Mucosa of rectum (tissue), 2 donors: ENCODE results near the gene HMCN1.

Source experiments
- H3K27ac ChIP-seq, 2 donors: one replicate each; pipeline ENCODE4 v1.7.0; 2013; ENCODE audit warnings: inconsistent platforms in 2 of 2, low read depth in 2 of 2, low read length in 2 of 2
- H3K27me3 ChIP-seq, 2 donors: one replicate each; pipeline ENCODE4 v1.7.0; 2013; ENCODE audit warnings: low read length in 2 of 2; ENCODE audit not compliant: control insufficient read depth in 2 of 2, insufficient read depth in 2 of 2
- H3K36me3 ChIP-seq, 2 donors: one replicate each; pipeline ENCODE4 v1.7.0; 2013; ENCODE audit warnings: low read length in 2 of 2; ENCODE audit not compliant: control insufficient read depth in 2 of 2, insufficient read depth in 2 of 2
- H3K4me1 ChIP-seq, 2 donors: one replicate each; pipeline ENCODE4 v1.7.0; 2013; ENCODE audit warnings: low read length in 2 of 2, mild to moderate bottlenecking in 1 of 2; ENCODE audit not compliant: control insufficient read depth in 2 of 2, insufficient read depth in 2 of 2
- H3K4me3 ChIP-seq, 2 donors: one replicate each; pipeline ENCODE4 v1.7.0; 2013; ENCODE audit warnings: low read length in 2 of 2
- H3K9ac ChIP-seq, 2 donors: one replicate each; pipeline ENCODE4 v1.7.0; 2013; ENCODE audit warnings: low read length in 2 of 2, low read depth in 1 of 2, mild to moderate bottlenecking in 1 of 2
- H3K9me3 ChIP-seq, 2 donors: one replicate each; pipeline ENCODE4 v1.7.0; 2013; ENCODE audit warnings: low read length in 2 of 2; ENCODE audit not compliant: control insufficient read depth in 2 of 2
- donor health status: healthy.
- donor health status: Normal muscosa, but diverticular disease.

Gene HMCN1

DNA sequence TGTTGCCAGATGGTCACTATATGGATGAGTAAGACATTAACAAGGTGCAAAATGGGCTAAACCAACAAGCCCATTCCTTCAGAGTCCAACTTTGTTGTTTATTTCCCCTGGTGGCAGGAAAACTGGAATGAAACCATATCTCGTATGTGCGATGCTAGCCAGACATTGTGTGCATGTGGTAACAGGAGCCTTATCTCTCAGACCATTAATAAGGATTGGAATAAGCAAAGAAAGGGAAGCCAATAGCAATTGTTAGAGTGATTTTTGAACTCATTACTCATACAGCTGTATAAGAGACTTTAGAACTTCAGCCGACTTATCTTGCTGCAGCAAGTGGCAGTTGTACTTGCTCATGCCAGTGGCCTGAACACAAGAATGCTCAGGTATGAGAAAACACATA is 30.0 kb upstream of the HMCN1 start:
- Histone ChIP-seq H3K27ac (no peak overlapping the region), H3K4me1 (no peaks in the 10 kb centered on the region), H3K9ac (no peak overlapping the region), H3K27me3 (no peaks in the 10 kb centered on the region), H3K9me3 (no peaks in the 10 kb centered on the region), H3K4me3 (no peak overlapping the region), H3K36me3 (no peaks in the 10 kb centered on the region)

DNA sequence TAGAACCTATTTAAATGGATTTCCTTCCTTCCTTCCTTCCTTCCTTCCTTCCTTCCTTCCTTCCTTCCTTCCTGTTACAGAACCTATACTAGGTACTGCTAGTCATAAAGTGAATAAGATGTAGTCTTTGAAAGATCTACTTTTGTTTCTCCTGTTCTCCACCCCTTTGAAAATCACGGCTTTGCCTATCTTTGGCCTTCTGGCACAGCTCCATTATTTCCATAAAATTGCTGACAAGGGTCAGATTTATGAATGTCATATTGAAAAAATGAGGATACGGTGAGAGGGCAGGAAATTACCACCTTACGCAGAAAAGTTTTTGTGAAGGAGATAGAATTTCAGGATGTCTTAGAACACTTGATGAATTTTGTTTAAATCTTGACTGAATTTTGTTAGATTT is 18.1 kb upstream of the HMCN1 start:
- Histone ChIP-seq H3K9me3 (no peaks in the 10 kb centered on the region), H3K9ac (no peak overlapping the region), H3K36me3 (no peaks in the 10 kb centered on the region), H3K4me1 (no peaks in the 10 kb centered on the region), H3K4me3 (no peak overlapping the region), H3K27ac (no peak overlapping the region), H3K27me3 (no peaks in the 10 kb centered on the region)

DNA sequence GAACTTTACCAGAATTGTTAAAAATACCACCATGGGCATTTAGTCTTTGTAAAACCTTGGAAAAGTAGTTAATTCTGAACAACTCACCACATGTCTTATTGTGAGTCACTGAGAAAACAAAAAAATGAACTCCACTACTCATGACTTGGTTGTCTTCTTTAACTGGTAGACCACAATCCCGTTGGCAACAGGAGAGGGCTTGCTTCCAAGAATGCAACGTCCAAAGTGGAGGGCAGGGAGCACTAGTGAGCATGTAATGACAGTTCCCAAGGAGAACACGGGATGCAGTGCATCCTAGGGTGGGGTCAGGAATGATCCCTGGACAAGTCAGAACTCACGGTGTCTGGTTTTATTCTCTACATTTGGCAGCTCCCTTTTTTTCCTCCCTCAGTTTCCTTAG is 15.2 kb upstream of the HMCN1 start:
- Histone ChIP-seq H3K27ac (no peak overlapping the region), H3K4me3 (no peak overlapping the region)

DNA sequence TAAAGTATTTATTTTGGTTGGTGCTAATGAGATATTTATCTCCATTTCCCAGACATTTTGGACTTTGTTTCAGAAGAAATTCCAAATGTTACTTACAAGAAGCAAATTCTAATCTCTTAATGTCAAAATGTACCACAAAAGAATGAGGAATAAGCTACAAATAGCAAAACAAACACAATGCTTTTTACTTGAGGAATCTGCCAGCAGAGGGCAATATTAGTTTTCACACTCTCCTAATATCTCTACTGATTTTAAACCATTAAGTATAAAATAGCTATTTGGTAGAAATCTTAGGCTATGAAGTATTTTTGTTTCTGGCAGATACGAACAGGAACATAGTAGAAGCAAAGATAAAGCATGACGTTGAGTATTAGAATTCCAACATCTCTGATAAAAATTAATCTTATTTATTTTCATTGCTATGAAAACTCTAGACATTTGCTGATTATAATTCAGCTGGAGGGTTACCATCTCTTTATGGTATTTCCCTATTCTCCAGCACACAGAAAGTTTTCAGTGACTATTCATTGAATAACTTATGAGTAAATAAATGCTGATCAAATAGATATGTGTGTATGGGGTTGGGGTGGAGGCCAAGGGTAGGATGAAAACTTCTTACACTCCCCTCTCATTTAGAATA is 13.4 kb upstream of the HMCN1 start:
- Histone ChIP-seq H3K36me3 (no peaks in the 10 kb centered on the region), H3K27ac (no peak overlapping the region), H3K9ac (no peak overlapping the region), H3K4me1 (no peaks in the 10 kb centered on the region), H3K9me3 (no peaks in the 10 kb centered on the region), H3K4me3 (no peak overlapping the region), H3K27me3 (no peaks in the 10 kb centered on the region)

More for the DNA sequence above, 15.2 kb upstream of the HMCN1 start:
- H3K36me3 ChIP-seq: no peaks in the 10 kb centered on the region
- no peaks in the 10 kb centered on the region for H3K9me3 ChIP-seq
- H3K9ac ChIP-seq: no peak overlapping the region
- no peaks in the 10 kb centered on the region for H3K4me1 ChIP-seq
- H3K27me3 ChIP-seq: no peaks in the 10 kb centered on the region

DNA sequence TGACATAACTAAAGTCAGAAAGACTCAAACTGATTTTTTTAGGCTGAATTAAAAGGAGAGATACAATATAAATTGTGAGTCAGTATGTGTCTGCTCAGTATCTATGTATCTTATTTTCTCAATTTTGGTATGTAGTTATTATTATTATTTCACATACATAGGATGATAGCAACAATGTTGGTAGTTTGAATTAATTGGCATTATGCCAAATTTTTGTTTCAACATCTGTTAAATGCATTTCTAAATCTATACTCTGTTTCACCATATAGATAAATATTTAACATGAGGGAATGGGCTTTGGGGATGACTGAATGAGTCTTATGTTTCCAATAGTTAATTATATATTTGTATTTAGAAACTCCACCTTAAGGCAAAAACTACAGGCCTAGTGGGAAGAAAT is 12.6 kb upstream of the HMCN1 start:
- Histone ChIP-seq H3K4me1 (no peaks in the 10 kb centered on the region), H3K36me3 (no peaks in the 10 kb centered on the region), H3K27ac (no peak overlapping the region), H3K4me3 (no peak overlapping the region), H3K9me3 (no peaks in the 10 kb centered on the region), H3K27me3 (no peaks in the 10 kb centered on the region), H3K9ac (no peak overlapping the region)

DNA sequence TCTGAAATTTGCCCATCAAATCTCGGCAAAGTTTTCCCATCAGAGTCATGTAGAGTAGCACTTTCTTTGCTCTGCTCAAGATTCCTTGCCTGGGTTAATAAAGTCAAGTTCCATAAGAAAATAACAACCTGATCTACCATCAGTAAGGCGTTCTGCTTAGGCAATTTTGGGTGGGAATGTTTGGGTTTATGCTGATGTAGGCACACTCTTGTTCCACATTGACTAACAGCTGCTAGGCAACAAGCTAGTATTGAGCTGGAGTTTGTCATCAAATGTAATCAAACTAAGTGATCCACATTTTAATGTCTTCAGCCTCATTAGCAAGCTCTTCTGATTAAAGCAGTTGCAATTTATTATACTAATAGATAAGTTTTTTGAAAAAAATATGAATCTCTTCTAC is 12.1 kb upstream of the HMCN1 start:
- Histone ChIP-seq H3K36me3 (no peaks in the 10 kb centered on the region), H3K4me1 (no peaks in the 10 kb centered on the region), H3K27me3 (no peaks in the 10 kb centered on the region), H3K9me3 (no peaks in the 10 kb centered on the region), H3K9ac (no peak overlapping the region), H3K4me3 (no peak overlapping the region), H3K27ac (no peak overlapping the region)

DNA sequence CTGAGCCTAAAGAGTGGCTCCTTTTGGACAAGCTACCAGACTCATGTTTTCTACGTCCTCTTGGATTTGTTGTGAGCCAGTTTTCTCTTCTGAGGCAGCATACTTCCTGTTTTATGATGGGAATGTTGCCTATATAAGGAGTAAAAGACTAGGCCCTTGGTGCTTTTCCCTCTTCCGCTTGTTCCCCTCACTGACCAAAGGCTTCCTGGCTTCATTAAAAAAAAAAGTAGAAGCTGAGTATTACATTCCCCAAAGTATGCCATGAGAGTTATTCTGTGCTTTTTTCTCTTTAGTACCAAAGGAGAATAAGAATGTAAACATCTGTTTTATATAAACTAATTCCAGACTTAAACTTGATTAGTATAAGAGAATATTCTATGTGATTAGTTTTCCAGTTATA is 6.5 kb upstream of the HMCN1 start:
- H3K27ac ChIP-seq: no peak overlapping the region
- H3K36me3 ChIP-seq: no peaks in the 10 kb centered on the region
- H3K9me3 ChIP-seq: peaks cover 0 to 4% of the 10 kb centered on the region in 2 donors
- no peak overlapping the region for H3K4me3 ChIP-seq
- no peak overlapping the region for H3K9ac ChIP-seq
- no peaks in the 10 kb centered on the region for H3K4me1 ChIP-seq
- H3K27me3 ChIP-seq: no peaks in the 10 kb centered on the region

DNA sequence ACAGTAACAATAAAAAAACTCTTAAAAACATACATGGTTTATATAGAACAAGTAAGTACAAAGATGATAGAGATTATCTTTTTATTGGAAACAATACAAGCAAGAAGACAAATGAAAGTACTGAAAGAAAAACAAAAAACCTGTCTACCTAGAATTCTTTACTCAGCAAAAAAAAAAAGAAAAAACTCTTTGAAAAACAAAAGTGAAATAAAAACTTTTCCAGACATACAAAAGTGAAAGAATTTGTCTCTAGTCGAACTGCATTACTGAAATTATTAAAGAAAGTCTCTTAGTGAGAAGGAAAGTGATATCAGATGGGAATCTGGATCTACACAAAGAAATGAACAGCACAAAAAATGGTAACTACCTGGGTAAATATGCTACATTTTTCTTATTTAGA is 2.7 kb upstream of the HMCN1 start:
- peaks cover 0 to 4% of the 10 kb centered on the region in 2 donors for H3K9me3 ChIP-seq
- no peak overlapping the region for H3K27ac ChIP-seq
- peaks cover 8 to 25% of the 10 kb centered on the region in 2 donors for H3K27me3 ChIP-seq
- H3K9ac ChIP-seq: no peak overlapping the region
- H3K4me1 ChIP-seq: peaks cover 6 to 9% of the 10 kb centered on the region in 2 donors
- H3K36me3 ChIP-seq: no peaks in the 10 kb centered on the region
- no peak overlapping the region for H3K4me3 ChIP-seq

DNA sequence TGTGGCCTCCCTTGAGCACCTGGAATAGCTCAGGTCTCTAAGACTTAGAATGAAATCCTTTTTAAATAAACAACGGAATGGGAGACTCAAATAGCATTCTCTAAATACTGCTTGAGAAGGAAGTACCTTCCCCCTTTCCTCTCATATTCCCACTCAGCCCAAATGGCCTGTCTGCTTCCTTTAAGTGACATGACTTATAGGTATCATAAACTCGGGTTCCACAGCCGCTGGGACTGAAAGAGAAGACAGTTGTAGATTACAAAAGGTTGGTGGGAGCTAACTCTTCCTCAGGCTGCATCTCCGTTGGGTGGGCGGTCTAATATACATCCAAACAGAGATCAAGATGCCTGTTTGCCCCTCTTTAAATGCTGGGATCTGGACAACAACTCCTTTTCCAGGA is 1.2 kb upstream of the HMCN1 start:
- Histone ChIP-seq H3K27ac (no peak overlapping the region), H3K9ac (no peak overlapping the region)

DNA sequence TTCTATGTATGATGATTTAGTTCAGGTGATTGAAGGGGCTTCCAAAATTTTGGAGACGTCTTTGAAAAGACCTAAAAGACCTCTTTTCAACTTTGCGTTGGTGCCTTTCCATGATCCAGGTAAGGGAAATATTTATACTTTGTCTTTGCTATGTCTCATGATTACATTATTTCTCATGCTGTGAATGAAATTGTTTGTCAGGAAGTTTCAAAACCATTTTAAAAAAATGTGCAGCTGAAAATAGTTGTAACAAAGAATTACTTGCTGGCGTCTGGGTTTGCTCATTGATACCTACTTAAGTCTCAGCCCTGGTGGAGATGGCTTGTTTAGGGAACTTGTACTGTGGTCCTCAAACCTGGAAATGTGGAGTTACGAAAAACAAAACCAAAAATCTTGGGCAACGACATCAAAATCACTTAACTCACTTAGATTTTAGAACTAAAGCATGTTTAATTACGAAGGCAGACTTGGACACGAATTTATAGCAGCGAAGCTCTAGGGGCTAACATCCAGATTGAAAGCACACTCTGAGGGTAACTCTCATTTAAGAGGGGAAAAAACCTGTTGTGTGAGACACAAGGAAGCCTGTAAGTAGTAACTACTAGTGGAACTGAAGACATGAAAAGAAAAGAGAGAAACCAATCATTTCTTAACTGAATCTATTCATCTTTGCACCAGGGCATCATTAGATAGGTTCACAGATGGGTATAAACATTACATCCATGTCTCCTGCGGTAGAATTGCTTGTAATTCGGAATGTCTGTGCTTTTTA is 924 bp downstream of the HMCN1 start:
- Histone ChIP-seq H3K9ac (no peak overlapping the region), H3K36me3 (no peaks in the 10 kb centered on the region), H3K27ac (no peak overlapping the region)

More for the DNA sequence above, 1.2 kb upstream of the HMCN1 start:
- H3K27me3 ChIP-seq: peaks cover 8 to 25% of the 10 kb centered on the region in 2 donors
- H3K4me1 ChIP-seq: peaks cover 6 to 9% of the 10 kb centered on the region in 2 donors
- no peaks in the 10 kb centered on the region for H3K36me3 ChIP-seq
- no peak overlapping the region for H3K4me3 ChIP-seq
- peaks cover 0 to 4% of the 10 kb centered on the region in 2 donors for H3K9me3 ChIP-seq

More for the DNA sequence above, 924 bp downstream of the HMCN1 start:
- H3K9me3 ChIP-seq: peaks cover 0 to 4% of the 10 kb centered on the region in 2 donors
- H3K27me3 ChIP-seq: peaks cover 8 to 25% of the 10 kb centered on the region in 2 donors
- H3K4me1 ChIP-seq: peaks cover 6 to 9% of the 10 kb centered on the region in 2 donors
- H3K4me3 ChIP-seq: peak overlapping the region; percentile 33 to 74
